HEK293T (cell line): ENCODE measurements around the gene ANKRD33B.

Source experiments
- BHLHE40 ChIP-seq: fragments of 450-650 bp; IDR thresholded peaks from 2 replicates; pipeline ENCODE4 v1.6.1; 2016; ENCODE audit warnings: mild to moderate bottlenecking, moderate library complexity, borderline replicate concordance
- CTBP1 ChIP-seq: fragments of 450-650 bp; IDR thresholded peaks from 2 replicates; pipeline ENCODE4 v1.6.1; 2016; ENCODE audit warnings: borderline replicate concordance
- ELF4 ChIP-seq: fragments of 450-650 bp; IDR thresholded peaks from 2 replicates; pipeline ENCODE4 v1.6.1; 2017; ENCODE audit warnings: antibody characterized with exemption
- FOXA1 ChIP-seq: fragments of 450-650 bp; IDR thresholded peaks from 2 replicates; pipeline ENCODE4 v1.6.1; 2016; ENCODE audit warnings: mild to moderate bottlenecking
- FOXM1 ChIP-seq: fragments of 450-650 bp; IDR thresholded peaks from 2 replicates; pipeline ENCODE4 v1.6.1; 2017; ENCODE audit warnings: mild to moderate bottlenecking, borderline replicate concordance
- PKNOX1 ChIP-seq: fragments of 450-650 bp; IDR thresholded peaks from 2 replicates; pipeline ENCODE4 v1.6.1; 2016
- SP1 ChIP-seq: fragments of 450-650 bp; IDR thresholded peaks from 2 replicates; pipeline ENCODE4 v1.6.1; 2017
- SUZ12 ChIP-seq: fragments of 450-650 bp; IDR thresholded peaks from 2 replicates; pipeline ENCODE4 v1.6.1; 2016; ENCODE audit warnings: mild to moderate bottlenecking
- TARDBP ChIP-seq: fragments of 450-650 bp; IDR thresholded peaks from 2 replicates; pipeline ENCODE4 v1.6.1; 2016
- ZNF384 ChIP-seq: fragments of 450-650 bp; IDR thresholded peaks from 2 replicates; pipeline ENCODE4 v1.6.1; 2016

DNA sequence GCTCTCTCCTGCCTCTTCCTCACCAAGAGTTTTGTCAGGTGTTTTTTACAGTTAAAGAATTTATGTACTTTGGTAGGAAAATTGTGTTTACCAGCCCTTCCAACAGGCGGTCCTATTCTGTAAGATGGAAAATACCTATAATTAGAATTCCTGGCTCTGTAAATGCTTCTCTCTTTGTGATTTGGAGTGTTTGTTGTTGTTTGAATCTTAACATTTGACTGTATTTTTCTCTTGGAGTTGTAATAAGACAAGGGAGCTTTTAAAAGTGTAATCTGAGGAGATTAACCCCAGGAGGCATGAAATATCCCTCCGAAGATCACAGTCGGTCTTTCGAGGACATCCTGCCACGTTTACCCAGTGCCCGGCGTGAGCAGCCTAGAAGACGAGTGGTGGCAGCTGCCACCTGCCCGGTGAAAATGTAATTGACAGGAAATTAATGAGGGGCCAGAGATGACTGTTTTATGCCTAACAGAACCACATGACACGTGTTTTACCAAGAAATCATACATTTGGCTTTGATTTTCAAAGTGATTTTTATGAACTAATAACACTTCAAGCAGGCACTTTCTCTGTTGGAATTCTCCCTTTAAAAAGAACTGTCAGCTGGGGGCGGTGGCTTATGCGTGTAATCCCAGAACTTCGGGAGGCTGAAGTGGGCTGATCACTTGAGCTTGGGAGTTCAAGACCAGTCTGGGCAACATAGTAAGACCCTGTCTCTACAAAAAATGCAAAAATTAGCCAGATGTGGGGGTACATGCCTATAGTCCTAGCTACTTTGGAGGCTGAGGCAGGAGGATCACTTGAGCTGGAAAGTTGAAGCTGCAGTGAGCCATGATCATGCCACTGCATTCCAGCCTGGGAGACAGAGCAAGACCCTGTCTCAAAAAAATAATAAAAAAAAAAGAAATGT lies 20.0 kb downstream of the ANKRD33B start:
- TF ChIP-seq CTBP1, result no peak
- TF ChIP-seq ZNF384, result no peak
- TF ChIP-seq ELF4, result no peak
- TF ChIP-seq FOXA1, result no peak
- TF ChIP-seq SP1, result no peak
- peak; percentile 69 for TF ChIP-seq PKNOX1
- TF ChIP-seq TARDBP, result no peak
- TF ChIP-seq FOXM1, result no peak
- no peak for TF ChIP-seq BHLHE40
- no peak for TF ChIP-seq SUZ12
